Ramos (cell line): ENCODE results near the gene CCDC3.
"Not testable (repeated sequence)": the region's sequence is repeated elsewhere in the genome, so short reads cannot be mapped to it uniquely, and the experiment has no call there.

Experiments
- in situ Hi-C: fragments of 300-500 bp; cut with MboI; formaldehyde crosslinking; loops from one replicate; pipeline ENCODE4 v1.14.3; 2022; ENCODE audit warnings: low sequenced_read_pairs; ENCODE audit not compliant: unreplicated experiment

Gene CCDC3

DNA sequence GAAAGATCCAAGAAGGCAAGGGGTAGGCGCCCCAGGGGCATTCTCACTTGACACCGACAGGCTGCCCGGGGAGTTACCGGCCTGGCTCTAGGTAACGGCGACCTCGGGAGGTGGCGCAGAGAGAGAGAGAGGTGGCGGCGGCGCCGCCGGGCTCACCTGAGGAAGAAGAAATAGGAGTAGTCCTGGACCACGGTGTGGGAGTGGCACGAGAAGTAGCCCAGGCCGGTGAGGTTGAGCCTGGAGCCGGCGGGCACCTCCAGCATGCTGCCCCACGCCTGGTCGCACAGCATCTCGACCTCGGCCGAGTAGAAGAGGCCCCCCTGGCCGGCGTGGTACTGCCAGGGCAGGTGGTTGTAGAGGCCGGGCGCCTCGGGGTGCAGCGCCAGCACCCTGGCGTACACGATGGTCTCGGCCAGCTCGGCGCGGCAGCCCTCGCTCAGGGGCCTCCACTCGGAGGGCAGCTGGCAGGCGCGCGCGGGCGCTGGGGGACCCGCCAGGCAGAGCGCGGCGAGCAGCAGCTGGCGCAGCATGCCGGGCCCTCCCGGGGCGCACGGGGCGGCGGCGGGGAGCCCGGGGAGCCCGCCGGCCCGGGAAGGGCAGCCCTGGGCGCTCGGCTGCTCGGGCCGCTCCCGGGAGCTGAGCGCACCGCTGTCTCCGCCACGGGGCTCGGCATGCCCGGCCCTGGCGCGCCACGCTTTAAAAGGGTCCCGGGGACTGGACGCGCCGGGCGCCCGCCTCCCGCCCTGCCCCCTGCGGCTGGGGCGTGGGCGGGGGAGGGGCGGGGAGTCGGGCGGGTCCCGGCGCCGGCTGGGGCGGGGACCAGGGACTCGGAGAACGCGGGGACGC lies at the start of gene CCDC3:
Gene CCDC3 (minus strand): TSS at position 673 of the 846 bp plus-strand sequence. CDS start 143 bp downstream, at position 530.
- in situ Hi-C loops, result no loop called here

DNA sequence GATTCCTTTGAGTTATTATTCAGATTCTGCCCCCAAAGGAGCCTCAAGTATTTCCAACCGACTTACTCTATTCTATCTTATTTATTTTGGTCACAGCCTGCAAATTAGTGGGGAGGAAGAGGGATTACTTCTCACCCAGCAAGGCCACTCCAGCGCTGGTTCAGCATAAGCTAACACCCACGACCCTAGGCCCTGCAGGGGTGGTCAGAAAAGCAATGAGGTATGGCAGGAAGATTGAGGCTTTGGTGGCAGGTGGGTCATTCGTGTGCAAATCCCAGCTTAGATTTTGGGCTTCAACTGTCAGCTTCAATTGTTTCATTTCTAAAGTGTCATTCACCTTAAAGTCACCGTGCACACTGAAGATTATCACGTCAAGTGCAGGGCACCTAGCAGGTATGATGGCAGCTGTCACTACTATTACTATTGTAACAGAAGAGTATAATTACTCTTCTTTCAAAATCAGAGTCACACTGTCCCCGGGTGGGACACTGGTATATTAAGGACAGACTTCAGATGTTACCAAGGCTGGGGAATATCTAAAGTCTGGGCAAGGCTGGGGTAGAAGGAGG lies 49.7 kb upstream of the CCDC3 start:
- in situ Hi-C loops, result no loop called here

DNA sequence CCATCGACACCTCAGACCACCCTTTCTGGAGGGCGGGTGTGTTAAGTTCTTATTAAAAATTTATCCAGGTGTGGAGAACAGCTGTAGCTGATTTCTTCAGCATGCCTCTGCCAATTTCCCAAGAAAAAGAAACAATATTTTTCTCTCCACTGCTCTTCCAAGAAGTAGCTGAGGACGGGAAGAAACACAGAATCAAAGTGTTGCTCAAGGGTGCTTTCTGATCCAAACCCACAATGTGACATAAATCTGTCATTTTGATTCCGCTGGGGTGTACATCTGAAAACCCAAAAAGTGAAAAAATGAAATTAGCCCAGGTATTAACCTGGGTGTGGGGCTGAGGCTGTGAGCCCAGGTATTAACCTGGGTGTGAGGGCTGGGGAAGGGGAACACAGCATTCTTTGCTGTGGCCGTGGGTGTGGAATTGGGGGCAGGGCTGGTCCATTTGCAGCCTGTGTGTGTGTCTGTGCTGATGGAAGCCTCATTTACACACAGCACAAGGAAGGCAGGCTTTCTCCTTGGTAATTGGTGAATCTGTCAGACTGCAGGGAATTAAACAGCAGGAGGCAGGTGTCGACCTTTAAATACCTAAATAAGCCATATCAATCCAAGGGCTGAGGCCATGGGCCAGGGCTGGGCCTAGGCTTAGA lies 48.4 kb upstream of the CCDC3 start:
- in situ Hi-C loops, result no loop called here

DNA sequence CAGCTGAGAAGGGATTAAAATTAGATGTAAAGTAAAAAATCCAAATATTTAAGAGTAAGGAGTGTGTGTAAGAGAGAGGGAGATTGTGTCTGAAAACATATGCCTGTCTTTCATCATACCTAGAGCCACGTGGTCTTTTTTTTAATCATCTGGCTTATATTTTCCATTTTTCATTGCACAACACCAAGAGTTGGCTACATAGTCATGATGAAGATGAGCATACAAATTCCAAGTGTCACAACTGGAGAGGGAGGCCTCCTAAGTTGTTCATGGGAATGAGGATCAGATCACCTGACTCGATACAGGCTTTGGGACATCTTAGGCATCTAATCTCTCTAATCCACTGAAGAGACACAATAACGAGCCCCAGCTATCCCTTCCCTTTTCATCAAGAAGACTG lies 47.2 kb upstream of the CCDC3 start:
- in situ Hi-C loops, result no loop called here

DNA sequence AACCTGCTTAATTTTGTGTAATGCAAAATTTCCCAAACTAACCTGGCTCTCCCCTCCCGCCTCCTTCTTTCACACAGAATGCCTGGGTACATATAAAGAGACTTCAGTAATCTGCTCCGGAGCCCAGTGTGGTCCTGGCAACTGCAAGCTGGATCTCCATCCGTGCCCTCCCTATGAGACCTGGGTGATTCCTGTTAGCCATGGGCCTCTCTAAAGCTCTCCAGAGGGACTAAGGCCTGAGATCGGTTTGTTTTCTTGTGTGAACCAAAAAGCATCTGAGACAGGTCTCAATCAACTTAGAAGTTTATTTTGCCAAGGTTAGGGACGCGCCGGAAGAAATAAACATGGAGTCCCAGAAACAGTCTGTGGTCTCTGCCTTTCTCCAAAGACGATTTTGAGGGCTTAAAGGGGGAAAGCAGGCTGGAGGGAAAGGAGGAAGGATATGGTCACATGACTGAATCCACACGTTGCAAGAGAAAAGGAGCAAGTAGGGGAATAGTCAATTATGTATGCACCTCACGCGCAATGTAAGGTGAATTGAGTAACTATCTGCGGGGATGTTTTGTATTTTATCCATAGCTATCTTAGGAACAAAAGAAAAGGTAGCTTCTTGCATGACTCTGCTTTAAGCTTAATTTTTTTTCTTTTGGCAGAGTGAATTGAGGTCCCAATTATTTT lies 46.2 kb upstream of the CCDC3 start:
- in situ Hi-C loops, result no loop called here

DNA sequence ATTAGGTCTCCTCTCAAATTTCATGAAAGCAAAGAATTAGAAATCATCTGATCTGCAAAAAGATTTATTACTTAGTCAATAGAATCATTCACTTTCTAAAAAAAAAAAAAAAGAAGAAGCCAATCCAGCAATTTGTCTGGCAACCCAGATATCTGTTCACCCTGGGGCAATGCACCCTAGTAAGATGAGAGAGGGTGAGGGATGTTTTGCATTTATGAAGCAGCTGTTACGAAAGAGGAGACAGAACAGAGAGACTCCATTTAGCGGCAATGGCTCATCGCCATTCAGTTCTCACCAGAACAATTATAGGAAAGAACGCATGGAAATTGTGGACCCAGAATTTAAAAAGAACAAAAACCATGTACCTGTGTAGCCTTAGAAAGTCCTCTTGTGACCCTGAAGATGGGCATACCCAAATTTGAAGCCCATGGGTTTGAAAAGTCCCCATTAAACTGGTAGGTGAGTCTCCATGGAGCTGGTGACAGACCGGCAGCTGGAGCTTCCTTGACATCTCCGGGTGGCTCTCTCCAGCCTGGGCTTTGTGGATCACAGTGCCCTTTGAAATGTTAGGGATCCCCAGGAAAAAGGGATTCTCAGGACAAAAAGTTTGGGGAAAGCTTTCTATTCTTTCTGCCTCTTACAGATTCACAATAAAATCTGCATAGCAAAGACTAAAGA lies 45.5 kb upstream of the CCDC3 start:
- in situ Hi-C loops, result no loop called here

DNA sequence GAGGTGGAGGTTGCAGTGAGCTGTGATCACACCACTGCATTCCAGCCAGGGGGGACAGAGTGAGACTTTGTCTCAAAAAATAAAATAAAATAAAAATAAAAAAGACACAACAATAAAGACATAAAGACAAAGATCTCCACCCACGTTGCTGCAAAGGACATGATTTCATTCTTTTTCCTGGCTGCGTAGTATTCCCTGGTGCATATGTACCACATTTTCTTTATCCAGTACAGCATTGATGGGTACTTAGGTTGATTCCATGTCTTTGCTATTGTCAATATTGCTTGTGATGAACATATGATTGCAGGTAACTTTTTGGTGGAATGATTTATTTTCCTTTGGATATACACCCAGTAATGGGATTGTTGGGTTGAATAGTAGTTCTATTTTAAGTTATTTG lies 42.0 kb upstream of the CCDC3 start:
- in situ Hi-C loops, result no loop called here

DNA sequence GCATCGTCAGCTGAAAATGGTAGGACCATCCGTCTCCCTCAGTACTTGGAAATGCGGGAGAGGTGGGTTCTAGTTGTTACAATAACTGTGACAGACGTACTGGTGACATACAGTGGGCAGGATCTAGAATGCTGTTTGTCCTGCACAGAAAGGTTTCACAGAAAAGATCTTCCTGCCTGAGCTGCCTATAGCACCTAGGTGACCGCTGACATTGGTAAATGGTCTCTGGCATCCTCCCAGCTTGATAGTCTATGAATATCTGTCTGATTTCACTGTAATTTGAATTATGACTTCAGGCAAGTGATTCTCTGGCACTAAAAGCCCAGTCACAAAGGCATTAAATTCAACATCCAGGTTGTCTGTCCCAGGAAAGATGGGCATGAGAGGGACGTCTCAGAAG lies 38.2 kb upstream of the CCDC3 start:
- in situ Hi-C loops, result no loop called here

DNA sequence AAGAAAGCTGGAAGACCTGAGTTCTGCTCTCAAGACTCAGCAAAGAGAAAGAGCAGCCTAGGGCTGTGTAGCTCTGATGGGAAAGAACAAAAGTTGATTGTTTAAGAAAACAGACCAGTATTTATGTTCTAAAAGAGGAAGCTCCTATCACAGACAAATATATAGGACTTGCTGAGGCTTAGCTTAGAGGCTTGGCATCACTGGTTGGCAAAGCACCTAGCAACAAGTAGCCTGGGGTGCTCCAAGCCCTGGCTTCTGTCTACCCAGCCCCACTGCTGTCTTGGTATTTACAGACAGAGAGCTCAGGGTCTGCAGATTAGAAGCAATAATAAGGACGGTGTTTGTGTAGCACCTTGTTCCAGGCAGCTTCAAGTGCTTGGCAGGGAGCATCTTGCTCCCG lies 36.9 kb upstream of the CCDC3 start:
- in situ Hi-C loops, result no loop called here

DNA sequence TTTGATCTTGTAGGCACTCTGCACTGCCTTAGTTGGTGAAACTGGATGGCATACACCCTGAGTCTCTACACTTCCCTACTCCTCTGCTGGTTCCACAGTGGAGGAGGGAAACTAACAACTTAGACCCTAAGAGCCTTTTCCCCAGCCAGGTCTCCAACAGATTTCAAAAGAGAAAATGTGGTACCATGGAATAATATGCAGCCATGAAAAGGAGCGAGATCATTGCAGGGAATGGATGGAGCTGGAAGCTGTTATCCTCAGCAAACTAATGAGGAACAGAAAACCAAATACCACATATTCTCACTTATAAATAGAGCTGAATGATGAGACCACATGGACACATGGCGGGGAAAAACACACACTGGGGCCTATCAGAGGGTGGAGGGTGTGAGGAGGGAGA lies 36.3 kb upstream of the CCDC3 start:
- in situ Hi-C loops, result no loop called here

DNA sequence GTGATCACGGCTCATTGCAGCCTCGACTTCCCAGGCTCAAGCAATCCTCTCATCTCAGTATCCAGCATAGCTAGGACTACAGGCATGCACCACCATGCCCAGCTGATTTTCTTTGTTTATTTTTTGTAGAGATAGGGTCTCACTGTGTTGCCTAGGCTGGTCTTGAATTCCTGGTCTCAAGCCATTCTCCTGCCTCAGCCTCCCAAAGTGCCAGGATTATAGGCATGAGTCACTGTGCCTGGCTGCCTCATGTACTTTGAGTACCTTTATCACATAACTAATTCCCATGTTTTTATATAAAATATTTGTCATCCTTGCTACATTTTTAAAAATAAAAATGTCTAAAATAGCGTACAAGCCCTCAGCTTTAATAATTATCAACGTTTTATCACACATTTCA lies 35.3 kb upstream of the CCDC3 start:
- in situ Hi-C loops, result no loop called here

DNA sequence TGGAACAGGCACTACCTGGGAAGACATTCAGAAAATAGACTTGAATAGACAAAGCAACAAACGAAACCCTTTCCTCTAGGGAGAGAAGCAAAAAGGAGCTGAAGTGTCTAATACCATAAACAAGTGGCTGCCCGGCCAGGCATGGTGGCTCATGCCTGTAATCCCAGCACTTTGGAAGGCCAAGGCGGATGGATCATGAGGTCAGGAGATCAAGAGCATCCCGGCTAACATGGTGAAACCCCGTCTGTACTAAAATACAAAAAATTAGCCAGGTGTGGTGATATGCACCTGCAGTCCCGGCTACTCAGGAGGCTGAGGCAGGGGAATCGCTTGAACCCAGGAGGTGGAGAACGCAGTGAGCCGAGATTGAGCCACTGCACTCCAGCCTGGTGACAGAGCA lies 34.2 kb upstream of the CCDC3 start:
- in situ Hi-C loops, result not testable (repeated sequence)

DNA sequence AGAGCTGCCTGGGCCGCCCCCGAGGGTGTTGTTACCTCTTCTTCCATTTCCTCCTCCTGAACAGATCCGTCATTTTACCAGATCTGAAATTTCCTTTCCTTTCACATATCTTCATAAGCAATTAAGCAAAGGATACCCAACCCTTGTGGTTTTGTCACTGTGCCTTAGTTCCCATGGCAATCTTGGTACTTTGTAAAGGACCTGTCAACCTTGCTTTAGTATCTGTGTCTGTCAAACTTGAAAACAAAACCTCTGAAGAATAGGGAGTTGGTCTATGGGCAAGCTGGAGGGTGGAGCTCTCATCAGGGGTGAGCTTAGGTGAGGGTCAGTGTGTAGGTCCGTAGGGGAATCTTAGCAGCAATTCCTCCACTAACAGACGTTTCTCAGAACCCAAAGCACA lies 25.4 kb upstream of the CCDC3 start:
- in situ Hi-C loops, result no loop called here

DNA sequence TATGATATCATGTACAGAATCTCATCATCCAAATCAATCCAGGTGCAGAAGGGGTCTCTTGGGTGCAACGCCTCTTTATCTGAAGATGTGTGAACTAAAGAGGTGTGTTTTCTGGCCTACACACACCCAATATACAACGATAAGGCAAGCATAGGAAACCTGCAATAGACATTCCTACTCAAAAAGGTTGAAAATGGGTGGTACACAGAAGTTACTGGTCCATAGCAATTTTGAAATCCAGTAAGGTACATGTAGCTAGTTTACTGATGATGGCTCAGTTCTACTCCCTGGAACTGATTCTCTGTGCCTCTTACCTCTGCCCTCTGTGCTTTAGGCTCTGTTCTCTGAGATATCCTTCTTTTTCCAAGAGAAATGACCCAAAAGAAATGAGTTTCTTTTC lies 22.2 kb upstream of the CCDC3 start:
- in situ Hi-C loops, result no loop called here

DNA sequence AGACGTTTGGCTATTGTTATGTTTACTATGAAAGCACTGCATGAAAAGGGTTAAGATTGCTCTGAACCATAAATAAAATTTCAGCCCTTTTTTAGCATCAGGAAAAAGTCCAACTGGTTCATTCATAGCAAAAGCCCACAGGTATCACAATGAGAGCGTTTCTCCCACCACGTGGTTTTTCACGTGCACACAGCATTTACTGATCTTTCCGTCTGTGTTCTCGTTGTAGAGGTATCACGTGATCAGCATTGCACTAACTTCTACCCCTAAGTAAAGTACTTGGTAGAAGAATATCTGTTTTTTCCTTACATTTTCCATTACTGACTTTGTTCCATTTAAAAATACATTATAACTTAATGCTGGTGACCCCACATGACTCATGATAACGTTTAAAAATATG lies 17.8 kb upstream of the CCDC3 start:
- in situ Hi-C loops, result no loop called here

DNA sequence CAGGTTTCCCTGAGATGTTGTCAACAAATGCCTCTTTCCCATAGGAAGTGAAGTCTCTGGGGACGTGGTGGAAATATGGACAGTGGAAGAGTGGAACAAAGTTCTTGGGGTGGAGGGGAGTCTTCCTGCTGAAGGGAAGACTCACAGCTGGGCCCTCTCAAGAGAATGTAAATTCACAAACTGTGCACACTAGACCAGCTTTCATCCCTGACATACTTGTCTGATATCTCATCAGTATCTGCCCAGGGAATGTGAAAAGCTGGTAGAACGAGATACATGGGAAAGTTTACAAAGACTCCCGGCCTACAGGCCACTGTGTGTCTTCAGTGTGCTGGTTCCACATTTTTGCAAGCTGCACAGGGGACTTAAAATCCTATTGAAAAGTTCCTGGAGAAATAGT lies 16.7 kb upstream of the CCDC3 start:
- in situ Hi-C loops, result no loop called here

DNA sequence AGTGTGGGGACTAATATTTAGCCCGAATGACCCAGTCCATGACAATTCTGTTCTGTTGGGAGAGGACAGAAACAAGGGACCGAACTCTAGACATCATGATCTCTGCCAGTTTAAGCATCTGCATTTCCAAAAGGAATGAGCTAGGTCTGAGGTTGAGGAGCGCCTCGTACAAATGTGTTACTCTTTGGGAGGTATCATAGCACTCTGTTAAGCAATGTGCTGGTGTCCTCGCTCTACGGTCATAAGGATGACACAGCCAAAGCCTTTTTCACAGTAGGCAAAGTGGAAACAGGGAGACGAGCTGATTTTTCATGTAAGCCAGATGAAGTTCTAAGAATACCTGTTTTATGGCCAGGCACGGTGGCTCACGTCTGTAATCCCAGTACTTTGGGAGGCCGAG lies 15.4 kb upstream of the CCDC3 start:
- in situ Hi-C loops, result no loop called here

DNA sequence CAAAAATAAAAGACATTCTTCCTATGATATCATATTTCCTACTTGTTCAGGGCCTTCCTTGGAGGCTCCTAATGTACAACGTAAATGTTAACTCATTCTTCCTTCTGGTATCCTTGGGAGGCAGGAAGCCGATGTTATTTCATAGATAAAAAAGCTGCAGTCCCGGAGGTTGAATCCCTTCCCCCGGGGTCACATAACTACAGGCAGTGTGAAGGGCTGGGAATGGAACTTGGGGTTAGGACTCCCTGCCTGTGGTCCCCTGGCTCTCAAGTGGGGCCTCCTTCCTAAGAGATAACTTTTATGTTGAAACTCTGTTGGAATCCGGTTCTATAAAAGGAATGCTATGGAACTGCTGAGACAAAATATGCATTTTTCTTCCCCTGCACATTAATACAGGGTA lies 14.9 kb upstream of the CCDC3 start:
- in situ Hi-C loops, result no loop called here

DNA sequence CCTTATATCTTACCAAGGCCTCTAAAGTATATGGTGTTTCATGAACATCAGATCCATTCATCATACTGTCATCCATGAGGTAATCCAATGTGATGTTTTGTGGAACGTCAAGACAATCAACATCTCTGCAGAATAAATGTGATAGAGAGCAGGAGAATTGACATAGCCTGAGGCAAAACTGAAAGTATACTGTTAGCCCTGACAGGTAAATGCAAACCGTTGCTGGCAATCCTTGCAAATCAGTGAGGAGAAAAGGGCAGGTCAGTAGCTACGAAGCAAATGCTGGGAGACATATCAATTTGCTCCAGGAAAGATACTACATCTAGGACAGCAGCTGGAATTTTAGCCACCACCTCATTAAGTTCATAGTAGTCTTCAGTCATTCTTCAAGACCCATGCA lies 4.5 kb upstream of the CCDC3 start:
- in situ Hi-C loops, result no loop called here

DNA sequence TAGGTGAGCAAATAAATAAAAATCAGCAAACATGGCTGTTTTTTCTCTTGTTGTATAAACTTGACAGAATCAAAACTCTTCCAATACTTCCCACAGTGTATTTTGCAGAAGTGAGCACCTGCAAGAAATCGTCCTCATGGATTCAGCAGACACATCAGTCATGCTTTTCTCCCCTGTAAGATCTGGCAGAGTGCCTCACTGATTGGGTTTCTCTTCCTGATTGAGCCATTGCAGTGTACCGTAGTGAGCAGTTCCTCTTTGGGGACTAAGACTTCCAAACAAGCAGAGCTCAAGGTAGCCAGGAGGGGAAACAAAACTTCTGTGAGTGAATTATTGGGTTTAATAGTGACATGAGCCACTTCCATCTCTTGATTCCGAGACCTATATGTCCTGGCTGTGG lies 2.2 kb upstream of the CCDC3 start:
- in situ Hi-C loops, result no loop called here

DNA sequence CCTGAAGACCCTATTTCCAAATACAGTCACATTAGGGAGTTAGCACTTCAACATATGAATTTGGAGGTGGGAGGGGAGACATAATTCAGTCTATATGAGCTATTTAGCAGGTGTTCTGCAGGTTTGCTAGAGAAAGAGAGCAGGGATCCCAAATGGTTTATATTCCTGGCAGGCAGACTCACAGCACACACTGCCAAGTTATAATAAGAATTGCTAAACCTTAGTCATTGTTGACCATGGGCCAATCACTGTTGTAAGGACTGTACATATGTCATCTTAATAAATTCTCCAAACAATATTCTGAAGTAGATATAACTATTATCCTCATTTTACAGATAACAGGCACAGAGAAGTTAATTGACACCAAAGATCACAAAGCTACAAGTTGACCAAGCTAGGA lies 1.5 kb upstream of the CCDC3 start:
- in situ Hi-C loops, result no loop called here
